HCT116 (cell line): ENCODE data around the gene PNPLA2. TPM values are rescaled to one million over a fixed set of nuclear protein-coding genes. Genes with fewer than 3 reads are reported as not detected.

ENCODE experiments used
- ATAC-seq: fragments of 200-7000 bp; cut with Tn5 transposase; 2 replicates; pipeline ENCODE4 v1.9.1; 2020; ENCODE audit warnings: mild to moderate bottlenecking, moderate library complexity
- BruUV-seq: library from RNA; stranded (reverse); fragments of 400-500 nt; replicated peaks from 2 replicates; lab custom pipeline; 2021; lab: Mats Ljungman, UMichigan
- CTCF ChIA-PET: fragments of 300-600 bp; sonication (Branson Sonifier 250); formaldehyde crosslinking; loops from one replicate; lab custom pipeline; 2021; ENCODE audit warnings: antibody characterized with exemption; lab: Charles Lee
- POLR2A ChIA-PET: fragments of 300-600, 350-600 bp; sonication (Branson Sonifier 250); formaldehyde crosslinking; loops from one replicate; lab custom pipeline; 2021; ENCODE audit warnings: antibody characterized with exemption; lab: Charles Lee
- RAD21 ChIA-PET, 2 experiments: fragments of 300-600 bp; sonication (Branson Sonifier 250); formaldehyde crosslinking; loops; one replicate each; lab custom pipeline; 2023; ENCODE audit warnings: low total read pairs in 2 of 2; ENCODE audit not compliant: uncharacterized antibody in 2 of 2, unreplicated experiment in 2 of 2, low non-redundant PET in 1 of 2; lab: Charles Lee
- DNase-seq: peaks from one replicate; pipeline ENCODE4 v3.0.0-alpha.2; 2010; ENCODE audit warnings: low read depth, low spot score
- H2AFZ ChIP-seq: fragments of 200-600 bp; shearing (Covaris generic), sonication (generic); 2 replicates; pipeline ENCODE4 v1.6.1; 2017; ENCODE audit warnings: low read depth, mixed run types, mixed read lengths, antibody characterized with exemption, low read length; ENCODE audit not compliant: poor library complexity, severe bottlenecking
- H3K27ac ChIP-seq: 2 replicates; pipeline ENCODE4 v1.5.1; 2012; ENCODE audit warnings: low read depth, low read length
- H3K27me3 ChIP-seq: fragments of 200-600 bp; sonication (generic); 2 replicates; pipeline ENCODE4 v1.6.1; 2016; ENCODE audit warnings: mixed run types, low read length, mixed read lengths; ENCODE audit not compliant: insufficient read depth
- H3K36me3 ChIP-seq, 2 experiments: fragments of 200-500 bp in 1 of 2; fragments of 200-600 bp in 1 of 2; sonication (Bioruptor generic) in 1 of 2; sonication (generic) in 1 of 2; 2 replicates each; pipeline versions ENCODE4 v1.5.1 to v1.6.1; 2014 to 2016; ENCODE audit warnings: low read length in 2 of 2, inconsistent platforms in 1 of 2, mixed read lengths in 1 of 2, mixed run types in 1 of 2; ENCODE audit not compliant: insufficient read depth in 2 of 2, control insufficient read depth in 1 of 2
- H3K4me1 ChIP-seq, 2 experiments: fragments of 200-600 bp in 1 of 2; sonication (generic) in 1 of 2; 2 replicates each; pipeline versions ENCODE4 v1.5.1 to v1.6.1; 2012 to 2017; ENCODE audit warnings: low read length in 2 of 2, inconsistent platforms in 1 of 2, mild to moderate bottlenecking in 1 of 2, mixed read lengths in 1 of 2, mixed run types in 1 of 2, moderate library complexity in 1 of 2; ENCODE audit not compliant: insufficient read depth in 2 of 2, control insufficient read depth in 1 of 2
- H3K4me2 ChIP-seq: fragments of 200-600 bp; sonication (generic); 2 replicates; pipeline ENCODE4 v1.6.1; 2017; ENCODE audit warnings: mixed run types, low read length, mixed read lengths
- H3K4me3 ChIP-seq, 2 experiments: fragments of 200-600 bp in 1 of 2; sonication (generic) in 1 of 2; replicated peaks in 1 of 2; 2 replicates each; pipeline ENCODE4 v1.5.1; 2011 to 2016; ENCODE audit warnings: low read length in 2 of 2, control low read depth in 1 of 2, low read depth in 1 of 2, mild to moderate bottlenecking in 1 of 2, mixed read lengths in 1 of 2, mixed run types in 1 of 2
- H3K79me2 ChIP-seq: fragments of 200-600 bp; sonication (generic); 2 replicates; pipeline ENCODE4 v1.6.1; 2017; ENCODE audit warnings: mild to moderate bottlenecking, mixed run types, low read length, moderate library complexity, mixed read lengths; ENCODE audit not compliant: insufficient read depth
- H3K9ac ChIP-seq: fragments of 200-600 bp; sonication (generic); 2 replicates; pipeline ENCODE4 v1.6.1; 2016; ENCODE audit warnings: low read length, mixed read lengths
- H3K9me2 ChIP-seq: fragments of 200-600 bp; sonication (generic), shearing (Covaris generic); 2 replicates; pipeline ENCODE4 v1.6.1; 2017; ENCODE audit warnings: mixed run types, mild to moderate bottlenecking, moderate library complexity; ENCODE audit not compliant: insufficient read depth
- H3K9me3 ChIP-seq, 2 experiments: fragments of 200-500 bp in 1 of 2; fragments of 200-600 bp in 1 of 2; sonication (Bioruptor generic) in 1 of 2; sonication (generic) in 1 of 2; 2 replicates each; pipeline ENCODE4 v1.6.1; 2014 to 2017; ENCODE audit warnings: low read length in 2 of 2, mixed read lengths in 2 of 2, inconsistent platforms in 1 of 2, low read depth in 1 of 2, mild to moderate bottlenecking in 1 of 2, mixed run types in 1 of 2, moderate library complexity in 1 of 2; ENCODE audit not compliant: control insufficient read depth in 1 of 2, insufficient read depth in 1 of 2
- H4K20me1 ChIP-seq: fragments of 200-600 bp; sonication (generic), shearing (Covaris generic); 2 replicates; pipeline ENCODE4 v1.6.1; 2017; ENCODE audit warnings: mixed run types, mild to moderate bottlenecking, moderate library complexity; ENCODE audit not compliant: insufficient read depth
- CBX3 ChIP-seq: IDR thresholded peaks from 2 replicates; pipeline ENCODE4 v1.6.1; 2012; ENCODE audit warnings: low read depth
- CEBPB ChIP-seq: IDR thresholded peaks from 2 replicates; pipeline ENCODE4 v1.6.1; 2012; ENCODE audit warnings: low read depth
- EGR1 ChIP-seq: IDR thresholded peaks from 2 replicates; pipeline ENCODE4 v1.6.1; 2012; ENCODE audit warnings: low read depth
- ELF1 ChIP-seq: IDR thresholded peaks from 2 replicates; pipeline ENCODE4 v1.6.1; 2012; ENCODE audit warnings: low read depth, borderline replicate concordance
- EZH2 ChIP-seq: fragments of 200-600 bp; sonication (generic); IDR thresholded peaks from 2 replicates; pipeline ENCODE4 v1.6.1; 2017; ENCODE audit warnings: antibody characterized with exemption, mixed run types
- EZH2phosphoT487 ChIP-seq: fragments of 200-600 bp; IDR thresholded peaks from 2 replicates; pipeline ENCODE4 v1.6.1; 2018; ENCODE audit warnings: antibody characterized with exemption, borderline replicate concordance
- FOSL1 ChIP-seq: IDR thresholded peaks from 2 replicates; pipeline ENCODE4 v1.6.1; 2012; ENCODE audit warnings: low read depth
- SP1 ChIP-seq: IDR thresholded peaks from 2 replicates; pipeline ENCODE4 v1.6.1; 2012; ENCODE audit warnings: low read depth
- SRF ChIP-seq: IDR thresholded peaks from 2 replicates; pipeline ENCODE4 v1.6.1; 2012; ENCODE audit warnings: low read depth
- TCF7L2 ChIP-seq: IDR thresholded peaks from 2 replicates; pipeline ENCODE4 v1.7.0; 2011; ENCODE audit warnings: borderline replicate concordance, inconsistent platforms; ENCODE audit not compliant: insufficient read depth, insufficient read length; ENCODE audit errors: extremely low read depth
- YY1 ChIP-seq: IDR thresholded peaks from 2 replicates; pipeline ENCODE4 v1.6.1; 2011; ENCODE audit warnings: low read length, low read depth, moderate library complexity, mild to moderate bottlenecking; ENCODE audit not compliant: insufficient replicate concordance; ENCODE audit errors: extremely low read depth
- intact Hi-C: fragments of 100-400 bp; cut with micrococcal nuclease; formaldehyde crosslinking; loops from 2 replicates; pipeline ENCODE4 v1.10.0; 2022
- total RNA-seq: library from RNA; stranded (reverse); gene quantifications from one replicate; pipeline ENCODE4 v1.2.1, GENCODE V29; 2021; ENCODE audit not compliant: unreplicated experiment
- TF ChIP-seq, protein P1 (sequence below): IDR thresholded peaks from 2 replicates; pipeline ENCODE4 v1.6.1; 2011; ENCODE audit warnings: mild to moderate bottlenecking, low read length, moderate library complexity; ENCODE audit not compliant: insufficient replicate concordance; ENCODE audit errors: extremely low read depth
- TF ChIP-seq, protein P2 (sequence below): IDR thresholded peaks from 2 replicates; pipeline ENCODE4 v1.6.1; 2012

Gene PNPLA2
- total RNA-seq, 1 experiment from 2014 or later: 124 TPM

DNA sequence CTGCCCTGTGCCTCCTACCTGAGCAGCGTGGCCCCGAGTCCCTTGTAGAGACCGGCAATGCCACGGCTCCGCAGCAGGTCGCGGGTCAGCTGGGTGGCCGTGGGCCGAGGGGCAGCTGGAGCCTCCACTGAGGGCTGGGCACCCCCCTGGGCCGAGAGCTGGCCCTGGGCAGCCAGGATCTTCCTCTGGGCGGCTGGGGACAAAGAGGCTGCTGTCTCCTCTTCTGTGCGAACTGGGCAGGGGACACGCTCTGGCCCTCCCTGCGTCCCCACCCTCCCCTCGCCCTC, 26.2 kb upstream of the PNPLA2 start (continued):
- TF ChIP-seq ELF1: no peak

DNA sequence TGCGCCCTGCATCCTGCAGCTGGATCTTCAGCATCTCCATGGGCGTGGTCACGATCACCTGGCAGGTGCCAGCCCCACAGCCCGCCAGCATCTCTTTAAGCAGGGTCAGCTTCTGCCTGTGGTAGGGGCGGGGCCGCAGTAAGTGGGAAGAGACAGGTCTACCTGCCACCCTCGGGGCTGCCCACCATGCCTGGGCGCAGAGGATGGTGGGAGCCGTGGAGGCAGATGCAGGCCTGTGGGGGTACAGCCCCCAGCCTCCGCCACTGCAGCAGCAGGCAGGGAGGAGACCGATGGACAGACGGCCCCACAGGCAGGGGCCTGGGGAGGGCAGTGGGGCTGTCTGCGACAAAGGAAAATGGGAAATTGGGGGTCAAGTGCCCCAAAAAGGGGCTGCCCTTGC, 25.8 kb upstream of the PNPLA2 start:
- Histone ChIP-seq H3K4me3 (no peak overlapping the region), H3K27ac (no peak overlapping the region), H3K79me2 (peaks cover 29% of the 10 kb centered on the region), H3K36me3 (peaks cover 0 to 4% of the 10 kb centered on the region in 2 experiments; a peak in 1 of 4 replicates), H3K4me1 (peaks cover 17 to 48% of the 10 kb centered on the region in 2 experiments), H4K20me1 (no peaks in the 10 kb centered on the region), H3K27me3 (no peaks in the 10 kb centered on the region), H3K9ac (no peak overlapping the region), H3K4me2 (no peak overlapping the region), H2AFZ (no peak overlapping the region), H3K9me3 (no peaks in the 10 kb centered on the region), H3K9me2 (no peaks in the 10 kb centered on the region)
- intact Hi-C loops: no loop called here
- ATAC-seq: no peak
- DNase-seq: no peak
- TF ChIP-seq YY1 (no peak), EGR1 (no peak), SRF (no peak), EZH2phosphoT487 (no peak), SP1 (no peak), CEBPB (no peak), CBX3 (no peak), FOSL1 (no peak), TCF7L2 (no peak), EZH2 (no peak)
- TF ChIP-seq, protein P1, sequence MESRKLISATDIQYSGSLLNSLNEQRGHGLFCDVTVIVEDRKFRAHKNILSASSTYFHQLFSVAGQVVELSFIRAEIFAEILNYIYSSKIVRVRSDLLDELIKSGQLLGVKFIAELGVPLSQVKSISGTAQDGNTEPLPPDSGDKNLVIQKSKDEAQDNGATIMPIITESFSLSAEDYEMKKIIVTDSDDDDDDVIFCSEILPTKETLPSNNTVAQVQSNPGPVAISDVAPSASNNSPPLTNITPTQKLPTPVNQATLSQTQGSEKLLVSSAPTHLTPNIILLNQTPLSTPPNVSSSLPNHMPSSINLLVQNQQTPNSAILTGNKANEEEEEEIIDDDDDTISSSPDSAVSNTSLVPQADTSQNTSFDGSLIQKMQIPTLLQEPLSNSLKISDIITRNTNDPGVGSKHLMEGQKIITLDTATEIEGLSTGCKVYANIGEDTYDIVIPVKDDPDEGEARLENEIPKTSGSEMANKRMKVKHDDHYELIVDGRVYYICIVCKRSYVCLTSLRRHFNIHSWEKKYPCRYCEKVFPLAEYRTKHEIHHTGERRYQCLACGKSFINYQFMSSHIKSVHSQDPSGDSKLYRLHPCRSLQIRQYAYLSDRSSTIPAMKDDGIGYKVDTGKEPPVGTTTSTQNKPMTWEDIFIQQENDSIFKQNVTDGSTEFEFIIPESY: no peak
- TF ChIP-seq, protein P2, sequence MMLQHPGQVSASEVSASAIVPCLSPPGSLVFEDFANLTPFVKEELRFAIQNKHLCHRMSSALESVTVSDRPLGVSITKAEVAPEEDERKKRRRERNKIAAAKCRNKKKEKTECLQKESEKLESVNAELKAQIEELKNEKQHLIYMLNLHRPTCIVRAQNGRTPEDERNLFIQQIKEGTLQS: no peak
- BruUV-seq: no TSS peak
- CTCF ChIA-PET: no interaction called here
- RAD21 ChIA-PET: no interaction called here
- POLR2A ChIA-PET: no interaction called here
